ENCODE data around the gene KRT40. TPM values are rescaled to one million over a fixed set of nuclear protein-coding genes. Genes with fewer than 3 reads are reported as not detected.

KRT40 gene
- total and polyA plus RNA-seq, 10 of the 15 experiments (the other 5 are each of a cell fraction or from before 2014, with no cell fraction given): not detected

DNA sequence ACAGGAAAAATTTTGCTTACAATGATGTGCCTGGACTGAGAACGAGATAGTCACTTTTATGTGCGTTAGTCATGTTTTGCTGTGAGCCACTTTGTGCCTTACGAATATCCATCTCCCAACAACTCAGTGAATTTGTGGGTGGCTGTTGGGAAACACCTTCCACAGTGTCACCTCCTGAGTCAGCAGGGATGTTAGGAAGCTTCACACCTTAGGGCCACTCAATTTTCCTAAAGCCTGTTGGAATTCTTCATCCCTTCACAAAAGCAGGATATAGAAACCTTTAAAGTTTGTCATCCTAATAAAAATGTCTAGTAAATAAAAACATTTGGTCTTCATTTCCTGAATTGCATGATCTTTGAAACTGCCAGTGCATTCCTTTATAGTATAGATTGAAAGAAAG lies 29.1 kb upstream of the KRT40 start:
- SMC1A ChIA-PET (ENCODE audit: uncharacterized antibody, unreplicated experiment): no interaction called here
- TF ChIP-seq NR2F1 (conservative IDR thresholded peaks at IDR 0.05): no peak
- no peak for TF ChIP-seq NRF1 (conservative IDR thresholded peaks at IDR 0.05; ENCODE audit: low read depth, low read length)
- no peak for TF ChIP-seq GATAD2B (conservative IDR thresholded peaks at IDR 0.05; ENCODE audit: low read depth)
- no peak for TF ChIP-seq RUNX3 (IDR thresholded peaks at IDR 0.05; ENCODE audit: low read length)
- TF ChIP-seq FOXM1 (IDR thresholded peaks at IDR 0.05; ENCODE audit: low read depth, low read length): no peak
- TF ChIP-seq FOS (IDR thresholded peaks at IDR 0.05; ENCODE audit: borderline replicate concordance, extremely low read depth, insufficient read length): no peak
- no peak for TF ChIP-seq PML (IDR thresholded peaks at IDR 0.05; ENCODE audit: low read length)
- TF ChIP-seq HDAC6 (IDR thresholded peaks at IDR 0.05; ENCODE audit: unreplicated experiment): no peak
- no peak for TF ChIP-seq POLR2A (IDR thresholded peaks at IDR 0.05; ENCODE audit: low read depth, low read length)
- TF ChIP-seq ZNF24 (IDR thresholded peaks at IDR 0.05): no peak
- POLR2A ChIA-PET: no interaction called here
- Histone ChIP-seq H2AFZ (ENCODE audit: control insufficient read depth, low read depth, low read length) (no peak overlapping the region), H3K4me3 (no peak overlapping the region), H3K4me2 (ENCODE audit: control insufficient read depth, insufficient read depth) (no peak overlapping the region), H4K20me1 (ENCODE audit: control insufficient read depth, insufficient read depth) (no peaks in the 10 kb centered on the region), H3K9ac (ENCODE audit: control insufficient read depth, insufficient read depth, low read length) (no peak overlapping the region), H3K27me3 (replicated peaks in 1 of 2; ENCODE audit: control insufficient read depth in 2 of 2, insufficient read depth in 2 of 2, low read length in 1 of 2) (peaks cover 0 to 3% of the 10 kb centered on the region in 2 experiments; a peak in 2 of 4 replicates), H3K9me3 (replicated peaks; ENCODE audit: control insufficient read depth, insufficient read depth, low read length) (no peaks in the 10 kb centered on the region), H3K4me1 (ENCODE audit: control insufficient read depth, insufficient read depth, low read length) (no peaks in the 10 kb centered on the region), H3K36me3 (ENCODE audit: control insufficient read depth in 2 of 2, insufficient read depth in 2 of 2, low read length in 1 of 2) (no peaks in the 10 kb centered on the region), H3K27ac (ENCODE audit: control insufficient read depth, insufficient read depth) (no peak overlapping the region), H3K79me2 (ENCODE audit: control insufficient read depth, insufficient read depth, low read length) (no peaks in the 10 kb centered on the region)
- BruUV-seq (replicated peaks): no TSS peak
- 21% methylated on average over 3 of the region's 3 CpGs for WGBS (ENCODE audit: insufficient coverage, insufficient replicate concordance, low lambda C conversion rate, missing lambda C conversion rate)
- RAD21 ChIA-PET (ENCODE audit: unreplicated experiment): no interaction called here
- in situ Hi-C loops (cut with MboI): no loop called here
- DNase-seq (ENCODE audit: low read depth, low spot score): no peak
- no peak for ATAC-seq
- no peak for FAIRE-seq
- intact Hi-C loops (cut with micrococcal nuclease; ENCODE audit: unreplicated experiment): no loop called here
- CTCF ChIA-PET: interaction anchor here (0.6 kb wide), 1 partner anchor 635 kb away, joined by 3 read pairs; no protein-coding TSS in a partner anchor
